Right renal pelvis (tissue), 4 donors: ENCODE results near the gene AAGAB. TPM values are rescaled to one million over a fixed set of nuclear protein-coding genes. Genes with fewer than 3 reads are reported as not detected.

ENCODE experiments used
- DNase-seq, 4 donors: peaks; one replicate each; pipeline ENCODE4 v3.0.0-alpha.2; 2013; ENCODE audit warnings: low read depth in 4 of 4, low spot score in 3 of 4, missing footprints in 1 of 4
- polyA plus RNA-seq, 4 donors: library from polyadenylated mRNA; unstranded; fragments of 120-200 nt; gene quantifications; one replicate each; pipeline ENCODE4 v1.2.1, GENCODE V29; 2013; ENCODE audit not compliant: insufficient read length in 4 of 4

Gene AAGAB
- polyA plus RNA-seq, 4 donors, result 50.8 to 65.3 (median 63.1) TPM

DNA sequence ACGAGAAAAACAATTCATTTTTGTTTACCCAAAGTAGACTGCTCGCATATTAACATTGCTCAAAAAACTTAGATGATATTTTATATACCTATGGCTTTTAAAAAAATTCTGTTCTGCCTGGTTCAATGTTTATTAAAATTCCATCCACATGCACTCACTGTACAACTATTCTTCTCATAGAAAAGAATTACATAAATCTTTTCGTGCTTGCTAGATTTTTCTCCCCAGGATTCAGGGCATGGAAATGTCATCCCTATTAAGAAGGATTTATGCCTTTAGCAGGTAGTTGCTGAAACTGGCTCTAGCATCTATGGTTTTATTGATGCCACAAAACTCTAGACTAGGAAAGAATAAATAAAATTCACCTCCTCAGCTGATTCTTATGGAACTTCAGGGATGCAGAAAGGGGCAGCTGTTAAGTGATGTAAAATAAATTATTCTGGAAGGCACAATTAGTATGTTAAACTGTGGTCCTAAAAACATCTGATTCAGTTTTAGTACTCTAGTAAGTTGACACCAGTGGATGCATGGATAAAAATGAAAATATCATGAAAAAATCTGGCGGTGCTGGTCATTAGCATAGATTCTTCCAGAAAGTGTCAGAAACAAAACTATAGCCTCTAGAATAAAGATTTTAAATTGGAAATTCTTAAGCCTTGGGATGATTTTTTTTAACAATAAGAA lies 41.6 kb downstream of the AAGAB start:
- DNase-seq, result no peak

DNA sequence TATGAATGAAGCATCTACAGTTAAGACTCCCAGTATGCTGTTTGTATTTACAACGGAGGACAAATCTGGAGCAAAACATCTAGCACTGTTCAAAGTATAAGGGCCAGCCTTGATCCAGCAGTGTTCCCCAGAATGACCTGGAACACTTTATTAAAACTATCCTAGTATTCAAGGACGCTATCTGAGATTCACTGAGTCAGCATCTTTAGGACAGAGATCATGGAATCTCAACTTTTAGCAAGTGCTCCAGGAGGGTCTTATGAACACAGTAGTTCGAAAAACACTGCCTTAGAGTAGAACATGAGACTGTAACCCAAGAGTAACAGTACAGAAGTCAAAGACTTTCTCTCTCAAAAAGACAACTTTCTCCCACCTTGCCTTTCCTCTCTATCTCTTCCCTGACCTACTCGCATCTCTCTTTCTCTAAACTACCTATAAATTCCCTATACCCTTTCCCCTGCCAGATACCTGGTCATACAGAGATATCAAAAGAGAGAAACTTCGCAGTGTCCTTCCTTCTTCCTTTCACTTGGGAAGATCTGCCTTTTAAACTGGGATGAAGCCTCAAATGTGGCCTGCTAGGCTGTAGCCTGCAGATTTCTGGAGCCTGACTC lies 43.8 kb downstream of the AAGAB start:
- DNase-seq, result no peak

DNA sequence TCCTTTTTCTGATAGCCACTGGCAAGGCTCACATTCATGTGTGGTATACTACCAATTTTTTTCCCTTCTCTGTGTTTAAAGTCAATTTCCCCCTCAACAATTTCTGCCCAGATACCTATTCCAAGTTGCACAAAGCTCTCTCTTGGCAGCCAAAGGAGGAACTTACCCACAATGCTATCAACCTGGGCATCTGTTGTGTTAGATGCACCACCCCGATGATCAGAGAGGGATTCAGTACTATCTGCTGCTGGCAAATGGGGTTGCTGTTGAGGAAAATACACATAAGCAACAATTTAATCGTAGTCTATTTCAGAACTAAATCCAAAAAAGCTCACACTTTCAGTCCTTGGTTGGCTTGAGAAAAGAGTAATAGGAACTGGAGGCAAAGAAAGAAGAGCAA lies 46.1 kb downstream of the AAGAB start:
- DNase-seq, result no peak

DNA sequence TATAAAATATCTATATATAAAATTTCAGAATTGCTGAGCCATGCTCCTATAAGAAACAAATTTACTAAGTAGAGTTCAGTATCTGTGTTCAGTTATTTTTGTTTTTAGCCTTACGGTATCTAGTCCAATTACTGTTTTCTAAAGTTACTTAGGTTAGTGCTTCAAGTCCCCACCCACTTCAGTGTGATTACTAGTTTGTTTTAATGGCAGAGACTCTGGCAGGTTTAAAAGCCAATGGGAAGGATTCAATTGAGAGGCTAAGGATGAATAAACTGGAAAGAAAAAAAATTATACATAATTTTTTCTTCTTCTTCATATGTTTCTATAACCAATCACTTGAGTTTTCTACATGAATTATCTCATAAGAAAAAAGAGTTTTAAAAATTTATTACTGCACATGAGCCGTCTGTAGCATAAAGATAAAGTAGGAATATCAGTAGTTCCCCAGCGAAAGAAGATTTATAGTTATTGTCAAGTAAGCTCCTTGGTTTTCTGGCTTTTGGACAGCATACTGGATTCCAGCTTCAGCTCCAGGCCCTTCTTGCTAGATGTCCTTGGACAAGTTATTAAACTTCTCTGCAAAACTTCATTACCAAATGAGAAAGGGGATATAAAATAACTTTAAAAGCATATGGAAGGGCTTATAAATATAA lies 46.8 kb downstream of the AAGAB start:
- DNase-seq, result no peak

DNA sequence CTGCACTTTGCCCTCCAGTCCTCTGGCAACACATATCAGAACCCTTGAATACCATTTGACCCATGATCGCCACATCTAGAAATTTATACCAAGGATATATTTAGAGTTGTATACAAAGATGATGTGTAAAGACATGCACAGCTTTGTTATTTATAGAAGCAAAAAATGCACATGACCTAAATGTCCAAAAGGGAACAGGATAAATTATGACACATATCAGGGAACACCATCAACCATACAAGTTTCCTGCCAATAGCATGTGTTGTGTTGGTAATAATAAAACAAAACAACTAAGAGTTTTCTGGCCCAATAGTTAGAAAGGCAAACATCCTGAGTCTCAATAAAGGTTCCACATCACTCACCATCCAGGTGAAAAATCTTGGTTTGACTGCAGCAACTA lies 51.5 kb downstream of the AAGAB start:
- no peak for DNase-seq

DNA sequence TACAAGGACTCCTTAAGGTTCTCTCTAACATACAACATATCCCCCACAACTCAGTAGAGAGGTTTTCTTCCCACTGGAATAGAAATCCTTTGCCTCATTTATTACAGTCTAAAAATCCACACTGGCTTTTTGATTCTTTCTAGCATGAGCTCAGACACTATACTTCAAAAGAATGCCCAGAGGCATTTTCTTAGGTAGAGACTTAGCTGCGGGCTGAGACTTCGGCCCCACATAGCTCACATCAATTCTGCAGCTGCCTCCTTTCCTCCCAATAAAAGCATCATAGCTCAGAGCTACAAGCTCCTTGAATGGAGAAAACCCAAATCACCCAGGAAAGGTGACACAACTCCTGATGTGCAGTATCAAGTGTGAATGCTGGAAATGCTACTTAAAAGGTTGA lies 52.4 kb downstream of the AAGAB start:
- no peak for DNase-seq

DNA sequence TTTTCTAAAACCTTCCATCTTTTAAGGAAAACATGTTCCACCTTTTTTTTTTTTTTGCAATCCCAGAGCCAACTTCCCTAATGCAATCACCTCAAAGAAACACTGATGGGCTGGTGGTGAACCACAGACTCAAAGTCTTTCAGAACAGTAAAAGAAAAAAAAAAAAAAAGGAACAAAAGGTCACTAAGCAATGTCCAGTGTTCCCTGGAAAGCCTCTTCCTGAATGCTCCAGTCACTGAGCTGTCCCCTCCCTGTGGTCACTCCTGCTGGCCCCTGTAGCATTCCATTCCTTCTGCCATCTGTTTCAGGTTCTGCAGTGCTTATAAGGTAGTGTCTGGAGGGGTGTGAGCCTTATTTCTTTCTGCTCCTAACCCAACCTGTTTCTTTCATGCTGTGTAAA lies 53.3 kb downstream of the AAGAB start:
- DNase-seq, result no peak

DNA sequence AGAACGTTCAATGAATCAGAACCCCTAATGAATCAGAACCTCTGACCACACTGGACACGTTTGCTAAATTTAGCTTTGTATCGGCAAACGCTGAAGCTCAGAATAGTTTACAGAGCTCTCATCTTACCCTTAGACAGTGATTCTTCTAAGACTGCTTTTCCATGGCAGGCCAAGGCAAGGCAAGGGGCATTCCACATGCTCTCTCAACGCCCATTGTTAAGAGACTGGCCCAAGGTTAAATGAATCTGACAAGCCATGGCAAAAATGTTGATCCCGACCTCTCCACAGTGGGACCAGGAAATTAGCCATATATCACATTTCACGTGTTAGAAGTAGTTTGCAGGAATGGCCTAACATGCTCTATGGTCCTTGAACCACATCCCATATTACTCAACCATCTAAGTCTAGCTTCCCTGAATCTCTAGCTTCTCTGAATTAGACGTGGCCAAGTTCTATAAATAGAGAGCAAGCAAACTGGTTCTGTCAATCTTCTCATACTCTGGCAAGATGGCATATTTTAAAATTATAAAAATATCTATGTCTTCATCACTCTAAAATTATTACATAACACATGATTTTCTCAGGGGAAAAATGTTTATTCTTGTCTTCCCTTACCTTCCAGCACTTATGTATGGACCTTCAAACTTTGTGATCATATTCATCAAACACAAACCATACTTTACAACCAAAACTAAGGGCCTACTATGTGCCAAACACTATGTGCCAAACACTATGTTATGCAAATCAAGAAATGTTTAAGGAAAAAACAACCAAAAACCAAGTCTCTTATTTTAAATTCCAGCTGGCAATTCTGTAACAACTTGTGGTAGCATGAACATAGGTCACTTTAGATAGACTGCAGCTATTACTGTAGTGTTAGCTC lies 54.3 kb downstream of the AAGAB start:
- no peak for DNase-seq

DNA sequence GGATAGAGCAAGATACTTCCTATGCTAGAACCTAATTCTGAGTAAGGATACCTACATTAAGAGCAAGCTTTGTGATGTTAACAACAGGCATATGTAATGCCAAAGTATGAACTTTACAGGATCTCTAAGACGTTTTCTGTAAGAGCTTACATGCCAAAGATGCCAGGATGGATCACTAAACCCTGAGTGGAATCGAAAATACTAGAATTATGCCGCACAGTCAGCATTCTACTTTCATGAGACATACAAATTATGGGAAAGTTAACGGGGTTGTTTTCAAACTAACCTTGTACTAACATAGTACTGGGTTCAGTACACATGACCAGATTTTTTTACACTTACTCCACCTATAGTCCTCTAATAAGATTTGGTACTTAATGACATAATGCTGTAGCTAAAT lies 55.1 kb downstream of the AAGAB start:
- DNase-seq, result no peak

DNA sequence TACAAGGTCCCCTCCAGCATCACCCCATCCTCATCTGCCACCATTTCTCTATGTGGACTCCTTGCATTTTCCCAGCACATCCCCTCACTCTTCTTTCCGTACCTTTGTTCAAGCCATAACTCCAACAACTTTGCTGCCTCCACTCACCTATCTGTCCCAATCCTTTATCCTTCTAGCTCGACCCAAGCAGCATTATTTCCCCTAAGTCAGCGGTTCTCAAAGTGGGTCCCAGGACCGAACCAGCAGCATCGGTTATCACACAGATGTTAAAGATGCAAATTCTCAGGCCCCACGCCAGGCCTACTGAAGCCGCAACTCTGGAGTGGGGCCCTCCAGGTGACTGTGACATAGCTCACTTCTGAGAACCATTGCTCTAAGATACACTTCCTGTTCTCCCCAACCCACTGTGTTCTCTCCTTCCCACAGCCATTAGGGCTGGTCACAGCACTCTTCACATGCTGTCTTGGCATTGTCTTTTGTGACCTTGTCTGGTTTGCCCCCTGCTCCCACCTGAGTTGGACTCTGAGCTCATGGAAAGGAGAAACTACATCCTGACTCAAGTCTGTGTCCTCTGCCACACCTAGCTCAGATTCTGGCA lies 56.2 kb downstream of the AAGAB start:
- no peak for DNase-seq

DNA sequence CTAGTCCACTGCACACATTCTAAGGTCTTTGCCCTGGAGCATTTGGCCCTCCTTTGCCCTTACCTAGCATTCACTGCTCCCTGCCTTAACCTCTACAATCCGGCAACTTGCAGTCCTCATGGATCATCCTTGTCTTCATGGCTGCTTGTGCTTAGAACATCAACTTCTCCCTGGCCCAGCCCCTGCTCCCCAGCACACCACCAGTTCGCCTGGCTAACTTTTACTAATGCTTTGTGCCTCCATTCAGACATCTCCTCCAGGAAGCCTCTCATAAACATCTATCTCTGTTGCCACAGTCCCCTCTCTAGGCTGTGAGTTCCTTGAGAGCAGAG lies 57.1 kb downstream of the AAGAB start:
- DNase-seq, result no peak

DNA sequence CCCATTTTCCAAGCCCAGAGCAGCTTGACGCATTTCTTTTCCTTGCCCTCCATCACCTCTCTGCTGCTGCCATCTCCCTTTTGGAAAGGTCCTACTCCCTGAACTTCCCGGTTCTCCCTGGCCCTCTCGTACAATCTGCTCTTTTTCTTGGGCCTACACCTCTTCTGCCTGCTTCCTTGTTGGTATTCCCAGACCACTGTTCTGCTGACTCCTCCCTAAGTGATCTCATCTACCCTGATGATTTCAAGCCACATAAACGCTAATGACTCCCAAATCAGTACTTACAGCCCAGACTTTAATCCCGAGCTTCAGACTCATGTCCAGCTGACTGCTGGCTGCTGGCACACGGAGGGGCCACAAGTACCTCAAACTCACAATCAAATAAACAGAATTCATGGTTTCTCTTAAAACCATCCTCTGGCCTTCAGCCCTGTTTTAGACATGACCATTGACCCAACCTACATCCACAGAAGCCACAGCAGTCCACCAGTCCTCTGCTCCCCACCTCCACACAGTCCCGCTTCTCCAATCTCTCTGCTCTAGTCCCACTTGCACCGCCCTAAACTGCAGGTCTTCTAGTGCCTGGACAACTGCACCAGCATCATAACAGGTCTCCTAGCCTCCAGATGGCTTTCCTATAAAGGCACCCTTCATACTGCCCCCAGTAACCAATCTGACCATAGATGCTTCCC lies 57.6 kb downstream of the AAGAB start:
- DNase-seq, result no peak

DNA sequence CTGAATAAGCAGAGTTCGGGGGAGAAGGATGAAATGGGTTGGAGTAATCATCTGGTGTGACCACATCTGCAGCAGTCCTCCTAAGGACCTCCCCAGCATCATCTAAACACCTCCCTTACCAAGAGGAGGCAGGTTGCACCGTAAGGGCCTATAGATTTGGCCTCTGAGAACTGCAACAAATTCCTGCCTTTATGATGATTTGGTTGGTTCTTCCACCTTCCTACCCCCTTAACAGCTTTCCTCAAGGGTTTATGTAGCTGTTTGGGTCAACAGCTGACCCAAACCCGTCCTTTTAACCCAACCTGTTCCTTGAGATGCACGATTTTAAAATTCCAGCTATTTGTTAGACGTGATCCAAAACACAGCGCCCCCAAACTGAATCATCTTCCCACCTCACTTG lies 58.2 kb downstream of the AAGAB start:
- no peak for DNase-seq

DNA sequence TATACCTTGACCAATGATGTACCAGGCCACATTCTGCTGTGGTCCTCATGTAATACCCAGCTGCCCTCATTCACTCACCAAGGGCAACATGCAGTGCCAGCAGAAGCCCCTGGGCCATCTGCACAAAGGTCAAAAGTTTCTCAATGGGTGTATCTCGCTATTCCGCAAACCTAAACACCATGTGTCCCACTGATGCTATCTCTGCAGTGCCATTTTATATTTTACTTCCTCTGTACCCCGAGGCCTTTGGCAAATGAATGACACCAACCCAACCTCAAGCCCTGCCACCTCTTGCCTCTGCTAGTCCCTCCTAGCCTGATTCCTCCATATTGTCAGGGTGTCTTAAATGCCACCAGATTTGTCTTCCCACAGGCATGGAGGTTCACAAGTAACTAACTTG lies 59.2 kb downstream of the AAGAB start:
- DNase-seq, result no peak

DNA sequence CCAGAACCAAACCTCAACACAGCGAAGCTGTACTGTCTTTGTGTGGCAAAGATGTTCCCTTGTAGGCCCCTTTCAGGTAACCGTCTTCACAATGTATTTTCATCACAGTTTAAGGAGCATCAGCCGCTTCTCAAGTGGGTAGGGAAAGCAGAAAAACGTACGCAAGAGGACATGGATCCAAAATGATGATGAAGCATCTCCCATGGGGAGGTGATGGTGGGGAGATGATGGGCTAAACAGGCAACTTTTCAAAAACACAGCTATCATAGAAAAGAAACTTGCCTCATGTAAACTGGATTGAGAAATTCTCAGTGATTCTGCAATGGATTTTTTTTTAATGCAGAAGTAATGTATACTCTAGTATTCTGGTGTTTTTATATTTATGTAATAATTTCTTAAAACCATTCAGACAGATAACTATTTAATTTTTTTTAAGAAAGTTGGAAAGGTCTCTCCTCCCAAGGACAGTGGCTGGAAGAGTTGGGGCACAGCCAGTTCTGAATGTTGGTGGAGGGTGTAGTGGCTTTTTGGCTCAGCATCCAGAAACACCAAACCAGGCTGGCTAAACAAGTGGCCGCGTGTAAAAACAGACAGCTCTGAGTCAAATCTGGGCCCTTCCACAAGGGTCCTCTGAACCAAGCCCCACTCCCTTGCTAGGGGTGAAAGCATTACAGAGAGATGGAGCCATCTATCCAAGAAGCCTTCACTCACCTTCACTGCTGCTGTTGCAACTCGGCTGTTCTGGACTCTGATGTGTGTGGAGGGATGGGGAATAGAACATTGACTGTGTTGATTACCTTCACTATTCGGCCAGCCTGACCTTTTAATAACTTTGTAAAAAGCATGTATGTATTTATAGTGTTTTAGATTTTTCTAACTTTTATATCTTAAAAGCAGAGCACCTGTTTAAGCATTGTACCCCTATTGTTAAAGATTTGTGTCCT lies 60.0 kb downstream of the AAGAB start:
- DNase-seq, result no peak

DNA sequence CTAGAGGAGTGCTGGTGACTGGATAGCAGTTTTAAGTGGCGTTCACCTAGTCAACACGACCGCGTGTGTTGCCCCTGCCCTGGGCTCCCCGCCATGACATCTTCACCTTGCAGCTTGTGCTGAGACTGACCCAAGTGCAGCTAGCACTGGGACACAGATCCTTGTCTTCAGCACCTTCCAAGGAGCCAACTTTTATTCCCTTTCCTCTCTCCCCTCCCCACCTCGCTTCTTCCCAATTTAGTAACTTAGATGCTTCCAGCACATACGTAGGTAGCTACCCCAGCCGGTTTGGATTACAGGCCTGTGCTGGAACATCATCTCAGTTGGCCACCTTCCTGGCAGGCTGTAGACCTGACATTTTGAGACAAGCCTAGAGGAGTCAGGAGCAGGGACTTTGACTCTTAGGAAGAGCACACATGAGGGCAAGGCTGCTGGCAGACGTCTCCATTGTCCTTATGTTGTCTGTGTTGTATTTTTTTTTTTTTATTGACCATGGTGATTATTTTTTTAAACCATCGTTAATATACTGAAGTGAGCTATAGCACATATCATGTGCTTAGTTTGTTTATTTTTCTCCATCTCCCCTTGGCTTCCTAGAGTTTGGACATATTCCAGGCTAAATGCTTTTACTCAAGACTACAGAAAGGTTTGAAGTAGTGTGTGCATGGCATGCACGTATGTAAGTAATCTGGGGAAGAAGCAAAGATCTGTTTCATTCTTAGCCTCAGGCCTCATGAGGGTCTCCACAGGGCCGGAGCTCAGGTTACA lies 61.1 kb downstream of the AAGAB start:
- DNase-seq, result no peak

DNA sequence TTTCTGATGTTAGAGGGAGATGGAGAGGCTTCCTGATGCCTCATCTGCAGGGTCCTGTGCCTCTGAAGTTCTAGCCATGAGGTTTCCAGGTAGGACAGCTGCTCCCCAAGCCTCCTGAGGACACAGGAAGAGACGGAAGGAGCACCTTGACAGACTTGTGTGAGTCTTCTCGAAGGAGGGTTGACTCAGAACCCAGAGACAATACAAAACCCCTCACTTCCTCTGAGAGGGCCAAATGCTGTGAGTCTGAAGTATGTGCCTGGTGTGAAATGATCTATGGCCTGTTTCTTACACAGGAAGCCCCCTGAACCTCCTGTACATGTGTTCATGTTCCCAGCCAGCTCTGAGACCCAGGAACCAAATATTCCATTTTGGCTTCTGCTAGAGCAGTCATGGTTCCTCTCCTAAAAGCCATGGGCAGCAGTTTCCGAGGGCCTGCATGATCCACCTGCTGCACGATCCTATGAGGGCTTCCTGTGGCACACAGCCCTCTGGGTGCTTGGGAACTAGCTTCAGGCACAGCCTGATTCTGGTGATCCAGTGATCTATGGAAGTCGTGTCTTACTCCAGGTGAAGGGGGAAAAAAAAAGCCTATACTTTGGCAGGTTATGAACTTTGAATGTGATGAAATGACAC lies 62.2 kb downstream of the AAGAB start:
- DNase-seq, result no peak

DNA sequence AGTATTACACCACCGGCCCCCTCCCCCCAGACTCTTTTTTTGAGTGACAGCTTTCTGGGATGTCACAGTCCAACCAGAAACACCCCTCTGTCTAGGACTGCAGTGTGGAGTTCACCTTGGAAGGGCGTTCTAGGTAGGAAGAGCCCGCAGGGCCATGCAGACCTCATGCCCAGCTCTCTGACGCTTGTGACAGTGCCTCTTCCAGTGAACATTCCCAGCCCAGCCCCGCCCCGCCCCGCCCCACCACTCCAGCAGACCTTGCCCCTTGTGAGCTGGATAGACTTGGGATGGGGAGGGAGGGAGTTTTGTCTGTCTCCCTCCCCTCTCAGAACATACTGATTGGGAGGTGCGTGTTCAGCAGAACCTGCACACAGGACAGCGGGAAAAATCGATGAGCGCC lies 63.6 kb downstream of the AAGAB start:
- DNase-seq, result no peak
